Endothelial cell of umbilical vein (primary cell): Measurements from ENCODE around the gene TSPAN8. TPM values are rescaled to one million over a fixed set of nuclear protein-coding genes. Genes with fewer than 3 reads are reported as not detected.

Source experiments
- BruUV-seq: library from RNA; stranded (reverse); fragments of 400-500 nt; replicated peaks from 2 replicates; lab custom pipeline; 2021; lab: Mats Ljungman, UMichigan
- CTCF ChIA-PET: fragments of 300-600, 350-600 bp; sonication (Branson Sonifier 250); formaldehyde crosslinking; loops from one replicate; lab custom pipeline; 2021; ENCODE audit warnings: antibody characterized with exemption, inconsistent platforms; lab: Charles Lee
- POLR2A ChIA-PET: fragments of 300-600, 350-600 bp; sonication (Branson Sonifier 250); formaldehyde crosslinking; loops from one replicate; lab custom pipeline; 2021; ENCODE audit warnings: antibody characterized with exemption, inconsistent platforms; lab: Charles Lee
- DNase-seq: peaks from one replicate; pipeline ENCODE4 v3.0.0-alpha.2; 2011; ENCODE audit warnings: low read depth, low spot score
- FAIRE-seq: peaks from 2 replicates; lab custom pipeline; 2011; peaks lifted over from hg19 to GRCh38; lab: Jason Lieb, UNC
- H2AFZ ChIP-seq: 2 replicates; pipeline ENCODE4 v1.6.0; 2012; ENCODE audit warnings: low read depth, low read length, control low read depth, inconsistent platforms
- H3K27ac ChIP-seq: 2 replicates; pipeline ENCODE4 v1.5.1; 2011; ENCODE audit warnings: low read depth, mild to moderate bottlenecking, control low read depth, low read length, moderate library complexity; ENCODE audit not compliant: insufficient read depth
- H3K27me3 ChIP-seq, 2 experiments: 2 replicates each; pipeline versions ENCODE4 v1.6.0 to v1.6.1; 2011; ENCODE audit warnings: low read length in 2 of 2, mixed read lengths in 1 of 2; ENCODE audit not compliant: control insufficient read depth in 2 of 2, insufficient read depth in 2 of 2
- H3K36me3 ChIP-seq, 2 experiments: 2 replicates in 1 of 2; 3 replicates in 1 of 2; pipeline ENCODE4 v1.5.1; 2011; ENCODE audit warnings: low read length in 2 of 2, mild to moderate bottlenecking in 1 of 2, moderate library complexity in 1 of 2; ENCODE audit not compliant: control insufficient read depth in 2 of 2, insufficient read depth in 2 of 2; ENCODE audit errors: extremely low read depth in 1 of 2
- H3K4me1 ChIP-seq: 3 replicates; pipeline ENCODE4 v1.5.1; 2011; ENCODE audit warnings: mild to moderate bottlenecking, low read length; ENCODE audit not compliant: control insufficient read depth, insufficient read depth; ENCODE audit errors: extremely low read depth
- H3K4me2 ChIP-seq: 2 replicates; pipeline ENCODE4 v1.6.1; 2011; ENCODE audit warnings: low read length, control low read depth, mixed read lengths; ENCODE audit not compliant: insufficient read depth
- H3K4me3 ChIP-seq, 3 experiments: fragments of 200-600 bp in 1 of 3; sonication (generic), shearing (Covaris generic) in 1 of 3; replicated peaks in 1 of 3; 2 replicates each; pipeline ENCODE4 v1.5.1; 2011 to 2016; ENCODE audit warnings: control low read depth in 3 of 3, low read length in 3 of 3, mild to moderate bottlenecking in 2 of 3, inconsistent platforms in 1 of 3, low read depth in 1 of 3, moderate library complexity in 1 of 3; ENCODE audit not compliant: insufficient read depth in 1 of 3
- H3K79me2 ChIP-seq: 2 replicates; pipeline ENCODE4 v1.6.0; 2012; ENCODE audit warnings: low read length, inconsistent platforms; ENCODE audit not compliant: control insufficient read depth, insufficient read depth
- H3K9ac ChIP-seq: replicated peaks from 2 replicates; pipeline ENCODE3; 2011; ENCODE audit warnings: low read length, control low read depth; ENCODE audit not compliant: insufficient read depth; ENCODE audit errors: extremely low read depth
- H3K9me1 ChIP-seq: replicated peaks from 3 replicates; pipeline ENCODE4 v1.6.0; 2011; ENCODE audit warnings: mild to moderate bottlenecking, low read length; ENCODE audit not compliant: control insufficient read depth, insufficient read depth; ENCODE audit errors: extremely low read depth
- H3K9me3 ChIP-seq: replicated peaks from 2 replicates; pipeline ENCODE4 v1.5.1; 2012; ENCODE audit warnings: low read length, inconsistent platforms; ENCODE audit not compliant: control insufficient read depth, insufficient read depth
- H4K20me1 ChIP-seq: replicated peaks from 2 replicates; pipeline ENCODE3; 2011; ENCODE audit warnings: mild to moderate bottlenecking, low read length; ENCODE audit not compliant: control insufficient read depth, insufficient read depth; ENCODE audit errors: extremely low read depth
- CTCF ChIP-seq, 2 donors: IDR thresholded peaks; 1 replicate in 1 of 2; 2 replicates in 1 of 2; pipeline ENCODE4 v1.5.1; 2011; ENCODE audit warnings: low read length in 2 of 2, mild to moderate bottlenecking in 2 of 2, moderate library complexity in 2 of 2, control low read depth in 1 of 2, inconsistent platforms in 1 of 2, low read depth in 1 of 2; ENCODE audit not compliant: insufficient read depth in 1 of 2; ENCODE audit errors: extremely low read depth in 1 of 2
- EZH2 ChIP-seq: IDR thresholded peaks from 2 replicates; pipeline ENCODE4 v1.6.1; 2012; ENCODE audit warnings: borderline replicate concordance, low read depth, mild to moderate bottlenecking, moderate library complexity, low read length, inconsistent platforms; ENCODE audit not compliant: severe bottlenecking
- FOS ChIP-seq: IDR thresholded peaks from 2 replicates; pipeline ENCODE4 v1.6.1; 2011; ENCODE audit warnings: mild to moderate bottlenecking, low read length, moderate library complexity, borderline replicate concordance; ENCODE audit not compliant: insufficient read depth
- GATA2 ChIP-seq: IDR thresholded peaks from 2 replicates; pipeline ENCODE4 v1.7.0; 2011; ENCODE audit warnings: low read depth, mild to moderate bottlenecking, moderate library complexity, mixed read lengths, low read length; ENCODE audit not compliant: insufficient read length, insufficient read depth
- JUN ChIP-seq: IDR thresholded peaks from 2 replicates; pipeline ENCODE4 v1.6.1; 2011; ENCODE audit warnings: borderline replicate concordance, low read depth; ENCODE audit not compliant: insufficient read length, insufficient read depth
- MYC ChIP-seq: IDR thresholded peaks from one replicate; pipeline ENCODE4 v1.6.1; 2011; ENCODE audit warnings: mild to moderate bottlenecking, low read depth, low read length
- POLR2A ChIP-seq: IDR thresholded peaks from 2 replicates; pipeline ENCODE4 v1.6.1; 2012; ENCODE audit warnings: low read depth, mild to moderate bottlenecking, control low read depth, low read length
- POLR2AphosphoS5 ChIP-seq: IDR thresholded peaks from 2 replicates; pipeline ENCODE4 v1.6.1; 2012; ENCODE audit warnings: low read depth, mild to moderate bottlenecking, control low read depth, low read length, moderate library complexity; ENCODE audit not compliant: insufficient read depth
- dilution Hi-C: fragments of 300-500 bp; cut with MboI; formaldehyde crosslinking; loops from one replicate; pipeline ENCODE4 v1.15.0; 2019; ENCODE audit warnings: low sequenced_read_pairs; ENCODE audit not compliant: extremely low pct_ligation_motif_present
- intact Hi-C: fragments of 100-400 bp; cut with micrococcal nuclease; formaldehyde crosslinking; loops from one replicate; pipeline ENCODE4 v1.10.0; 2022
- polyA plus RNA-seq, 4 experiments: library from polyadenylated mRNA; depleted of rRNA in 3 of 4; stranded (reverse) in 3 of 4; unstranded in 1 of 4; fragments of >200 nt; gene quantifications; 2 replicates each; pipeline versions ENCODE4 v1.2.1 to v1.2.3, GENCODE V29; 2011 to 2012; ENCODE audit warnings: missing spikeins in 1 of 4
- total RNA-seq: library from RNA; stranded (reverse); gene quantifications from 2 replicates; pipeline ENCODE4 v1.2.3, GENCODE V29; 2021
- TF ChIP-seq, protein P1 (sequence below): IDR thresholded peaks from 2 replicates; pipeline ENCODE4 v1.6.1; 2011; ENCODE audit not compliant: insufficient read depth, insufficient read length

The TSPAN8 gene
- total and polyA plus RNA-seq, 2 donors (not counting 3 experiments of a cell fraction or from before 2014, with no cell fraction given), result 1.2 to 1.6 TPM

GRCh38 chr12:71139153-71139735 lies 18.6 kb downstream of the TSPAN8 start:
- DNase-seq, result no peak
- Histone ChIP-seq H3K4me1 (peaks cover 3% of the 10 kb centered on the region), H4K20me1 (no peaks in the 10 kb centered on the region), H3K9me3 (no peaks in the 10 kb centered on the region), H2AFZ (no peak overlapping the region), H3K9ac (no peak overlapping the region), H3K4me2 (no peak overlapping the region), H3K36me3 (no peaks in the 10 kb centered on the region), H3K27ac (no peak overlapping the region), H3K9me1 (no peaks in the 10 kb centered on the region), H3K27me3 (no peaks in the 10 kb centered on the region), H3K4me3 (no peak overlapping the region), H3K79me2 (no peaks in the 10 kb centered on the region)
- dilution Hi-C loops (no loop called here), intact Hi-C loops (no loop called here)
- CTCF ChIA-PET, result interaction anchor here (0.8 to 1.4 kb wide), 2 partner anchors 11 to 15 kb away, joined by 3 read pairs; no protein-coding TSS in a partner anchor
- BruUV-seq, result no TSS peak
- TF ChIP-seq CTCF (IDR thresholded peaks at IDR 0.05; ENCODE audit: extremely low read depth in 1 of 2, insufficient read depth in 1 of 2, low read depth in 1 of 2, low read length in 2 of 2) (no peak), JUN (no peak), POLR2AphosphoS5 (no peak), MYC (no peak), POLR2A (no peak), FOS (no peak), GATA2 (no peak), EZH2 (no peak)
- TF ChIP-seq, protein P1, sequence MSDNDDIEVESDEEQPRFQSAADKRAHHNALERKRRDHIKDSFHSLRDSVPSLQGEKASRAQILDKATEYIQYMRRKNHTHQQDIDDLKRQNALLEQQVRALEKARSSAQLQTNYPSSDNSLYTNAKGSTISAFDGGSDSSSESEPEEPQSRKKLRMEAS, result no peak
- FAIRE-seq, result no peak
- POLR2A ChIA-PET, result interaction anchor here (0.5 kb wide), 1 partner anchor 10 kb away, joined by 4 read pairs; no protein-coding TSS in a partner anchor
